ENCODE data around the gene GLIS2. TPM values are rescaled to one million over a fixed set of nuclear protein-coding genes. Genes with fewer than 3 reads are reported as not detected.
A peak's percentile ranks its signal among the peaks of the same experiment; 100 is the strongest.

The GLIS2 gene
- total and polyA plus RNA-seq, 2 of the 4 experiments (the other 2 are of a cell fraction) = 0.36 to 8.4 TPM

DNA sequence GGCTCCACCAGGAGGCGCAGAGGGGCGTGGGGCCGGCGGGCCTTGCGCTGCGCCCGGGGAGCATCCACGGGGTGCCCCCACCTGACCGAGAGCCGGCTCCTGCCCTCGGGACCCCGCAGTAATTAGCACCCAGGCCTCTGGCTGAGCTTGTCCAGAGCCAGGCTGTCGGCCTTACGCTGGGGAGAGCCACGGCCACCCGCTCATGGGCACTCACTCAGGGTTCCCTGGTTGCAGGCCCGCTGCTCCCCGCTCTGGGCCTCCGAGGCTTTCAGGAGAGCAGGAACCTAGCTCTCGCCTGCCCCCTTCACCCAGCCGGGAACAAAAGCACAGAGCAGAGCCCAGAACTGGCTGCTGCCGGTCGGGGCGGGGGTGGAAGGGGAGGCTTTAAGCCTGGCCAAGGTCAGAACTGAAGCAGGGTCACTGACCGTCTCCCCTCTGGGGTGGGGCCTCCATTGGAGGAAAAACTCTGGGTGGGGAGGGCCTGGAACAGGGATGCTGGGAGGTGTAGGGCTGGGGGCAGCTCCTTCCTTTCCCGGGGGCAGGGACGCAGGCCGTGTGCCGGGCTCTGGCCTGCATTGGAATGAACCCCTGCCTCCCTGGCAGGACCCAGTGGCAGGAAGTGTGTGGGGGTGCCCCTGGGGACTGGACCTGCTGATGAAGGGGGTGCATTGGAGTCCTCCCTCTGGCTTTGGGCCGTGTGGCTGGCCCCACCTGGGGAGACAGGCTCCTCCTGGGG lies 12.3 kb downstream of the GLIS2 start:
- Histone ChIP-seq H3K27me3 (ENCODE audit: control insufficient read depth, insufficient read depth, low read length) (no peaks in the 10 kb centered on the region), H3K18ac (ENCODE audit: low read depth, low read length) (peak overlapping the region; percentile 31), H4K91ac (ENCODE audit: insufficient read depth, low read depth, low read length) (peak overlapping the region; percentile 70), H3K9me1 (ENCODE audit: insufficient read depth, low read length) (peaks cover 16% of the 10 kb centered on the region), H3K9ac (ENCODE audit: low read depth, low read length) (peak overlapping the region; percentile 31), H3K23ac (ENCODE audit: low read depth, low read length) (peak overlapping the region; percentile 79), H2AK9ac (replicated peaks; ENCODE audit: low read depth, low read length, poor library complexity) (peak overlapping the region; percentile 60), H3K4me2 (ENCODE audit: low read depth, low read length) (peak overlapping the region; percentile 77), H2BK120ac (ENCODE audit: low read depth, low read length) (peak overlapping the region; percentile 85), H4K8ac (ENCODE audit: low read depth in 2 of 2, low read length in 2 of 2) (peak overlapping the region; percentile 31 to 74; a peak in 2 of 4 replicates), H3K9me3 (ENCODE audit: control insufficient read depth, insufficient read depth, low read length) (no peaks in the 10 kb centered on the region), H4K5ac (ENCODE audit: low read depth, low read length) (peak overlapping the region; percentile 58; the same call in 1 of the 2 replicates), H3K27ac (ENCODE audit: insufficient read depth, low read length) (peak overlapping the region; percentile 67), H2BK15ac (ENCODE audit: low read depth, low read length) (peak overlapping the region; percentile 19; the same call in 1 of the 3 replicates), H2BK5ac (ENCODE audit: low read depth, low read length, poor library complexity, severe bottlenecking) (peak overlapping the region; percentile 65), H3K4me3 (ENCODE audit: insufficient read depth, low read depth, low read length) (peak overlapping the region; percentile 5; the same call in 1 of the 2 replicates), H3K36me3 (ENCODE audit: control insufficient read depth, insufficient read depth, low read length) (peaks cover 11% of the 10 kb centered on the region), H2AFZ (replicated peaks; ENCODE audit: low read length, poor library complexity) (peak overlapping the region; percentile 85), H3K79me1 (ENCODE audit: low read depth in 1 of 2, low read length in 2 of 2) (peaks cover 25 to 91% of the 10 kb centered on the region in 2 experiments), H4K20me1 (ENCODE audit: insufficient read depth, low read length) (peaks cover 76% of the 10 kb centered on the region), H3K4me1 (ENCODE audit: control insufficient read depth, insufficient read depth, low read length) (peaks cover 33% of the 10 kb centered on the region), H2AK5ac (ENCODE audit: low read depth, low read length) (peak overlapping the region; percentile 77), H2BK20ac (ENCODE audit: low read depth, low read length) (peak overlapping the region; percentile 65), H3K56ac (ENCODE audit: extremely low read depth, insufficient read depth, low read length) (0 out of 2 replicates have a peak overlapping the region, but pooled peaks have one; percentile 3), H3K4ac (ENCODE audit: low read depth, low read length) (peak overlapping the region; percentile 72), H3K14ac (replicated peaks; ENCODE audit: low read depth, low read length) (peak overlapping the region; percentile 45; the same call in 1 of the 2 replicates)
- dilution Hi-C loops (cut with HindIII; ENCODE audit: low sequenced_read_pairs, unreplicated experiment) (no loop called here), in situ Hi-C loops (cut with MboI; ENCODE audit: low sequenced_read_pairs) (no loop called here), intact Hi-C loops (cut with micrococcal nuclease) (loop anchor here (2.0 kb wide), 1 partner anchor 39 kb away; no protein-coding TSS in a partner anchor)
- ChIA-PET CTCF (interaction anchor here (0.6 to 2.3 kb wide), 4 partner anchors 18 to 74 kb away, joined by 3 to 11 read pairs (median 4); no protein-coding TSS in a partner anchor), POLR2A (ENCODE audit: unreplicated experiment) (interaction anchor here (0.5 kb wide), 1 partner anchor 20 kb away, joined by 4 read pairs; no protein-coding TSS in a partner anchor)
- ATAC-seq (ENCODE audit: low read depth) (peak; percentile 73), DNase-seq (peak; percentile 69)
- 9% methylated on average over 15 of the region's 30 CpGs; no CpG with 5 or more reads in 1 of the 2 experiments for WGBS, 2 experiments (ENCODE audit: extremely low coverage in 2 of 2, insufficient read length in 1 of 2)
- no TSS peak for BruUV-seq (replicated peaks)
- TF ChIP-seq BHLHE40 (IDR thresholded peaks at IDR 0.05; ENCODE audit: low read depth, low read length) (no peak), RAD21 (IDR thresholded peaks at IDR 0.05; ENCODE audit: low read length) (peak; percentile 71), RFX5 (IDR thresholded peaks at IDR 0.05; ENCODE audit: low read depth, low read length) (no peak), SMC3 (IDR thresholded peaks at IDR 0.05; ENCODE audit: low read depth, low read length) (peak; percentile 56), MXI1 (IDR thresholded peaks at IDR 0.05; ENCODE audit: borderline replicate concordance, low read depth, low read length) (no peak), CHD1 (IDR thresholded peaks at IDR 0.05; ENCODE audit: low read depth, low read length) (no peak)
- TF ChIP-seq, protein P1, sequence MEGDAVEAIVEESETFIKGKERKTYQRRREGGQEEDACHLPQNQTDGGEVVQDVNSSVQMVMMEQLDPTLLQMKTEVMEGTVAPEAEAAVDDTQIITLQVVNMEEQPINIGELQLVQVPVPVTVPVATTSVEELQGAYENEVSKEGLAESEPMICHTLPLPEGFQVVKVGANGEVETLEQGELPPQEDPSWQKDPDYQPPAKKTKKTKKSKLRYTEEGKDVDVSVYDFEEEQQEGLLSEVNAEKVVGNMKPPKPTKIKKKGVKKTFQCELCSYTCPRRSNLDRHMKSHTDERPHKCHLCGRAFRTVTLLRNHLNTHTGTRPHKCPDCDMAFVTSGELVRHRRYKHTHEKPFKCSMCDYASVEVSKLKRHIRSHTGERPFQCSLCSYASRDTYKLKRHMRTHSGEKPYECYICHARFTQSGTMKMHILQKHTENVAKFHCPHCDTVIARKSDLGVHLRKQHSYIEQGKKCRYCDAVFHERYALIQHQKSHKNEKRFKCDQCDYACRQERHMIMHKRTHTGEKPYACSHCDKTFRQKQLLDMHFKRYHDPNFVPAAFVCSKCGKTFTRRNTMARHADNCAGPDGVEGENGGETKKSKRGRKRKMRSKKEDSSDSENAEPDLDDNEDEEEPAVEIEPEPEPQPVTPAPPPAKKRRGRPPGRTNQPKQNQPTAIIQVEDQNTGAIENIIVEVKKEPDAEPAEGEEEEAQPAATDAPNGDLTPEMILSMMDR (conservative IDR thresholded peaks at IDR 0.05; ENCODE audit: low read depth, low read length) = peak; percentile 69

Measured in IMR-90 (cell line).